IMR-90 (cell line): ENCODE measurements around the gene PRKAG2. TPM values are rescaled to one million over a fixed set of nuclear protein-coding genes. Genes with fewer than 3 reads are reported as not detected.

ENCODE experiments used
- ATAC-seq: fragments of 200-7000 bp; cut with Tn5 transposase; 2 replicates; pipeline ENCODE4 v1.9.1; 2020; ENCODE audit warnings: low read depth, mild to moderate bottlenecking, moderate library complexity
- BruUV-seq: library from RNA; stranded (reverse); fragments of 400-500 nt; replicated peaks from 2 replicates; lab custom pipeline; 2021; lab: Mats Ljungman, UMichigan
- CTCF ChIA-PET: fragments of 300-600 bp; formaldehyde crosslinking; extraction: SDS; loops from one replicate; lab custom pipeline; 2021; ENCODE audit warnings: antibody characterized with exemption; lab: Yijun Ruan, JAX
- POLR2A ChIA-PET: fragments of 300-600 bp; sonication (Branson Sonifier 250); formaldehyde crosslinking; loops from one replicate; lab custom pipeline; 2022; ENCODE audit warnings: antibody characterized with exemption; ENCODE audit not compliant: unreplicated experiment; lab: Charles Lee
- DNase-seq: peaks from one replicate; pipeline ENCODE4 v3.0.0; 2013
- H2AFZ ChIP-seq: replicated peaks from 2 replicates; pipeline ENCODE3; 2013; ENCODE audit warnings: low read length, mild to moderate bottlenecking; ENCODE audit not compliant: poor library complexity
- H2AK5ac ChIP-seq: 2 replicates; pipeline ENCODE4 v1.6.1; 2013; ENCODE audit warnings: low read depth, low read length, inconsistent platforms
- H2AK9ac ChIP-seq: replicated peaks from 2 replicates; pipeline ENCODE3; 2013; ENCODE audit warnings: mild to moderate bottlenecking, low read depth, low read length, moderate library complexity; ENCODE audit not compliant: poor library complexity
- H2BK120ac ChIP-seq: 2 replicates; pipeline ENCODE4 v1.6.1; 2013; ENCODE audit warnings: low read depth, low read length, inconsistent platforms
- H2BK15ac ChIP-seq: 3 replicates; pipeline ENCODE4 v1.6.1; 2013; ENCODE audit warnings: low read depth, low read length, inconsistent platforms
- H2BK20ac ChIP-seq: 2 replicates; pipeline ENCODE4 v1.6.1; 2013; ENCODE audit warnings: low read depth, mild to moderate bottlenecking, inconsistent platforms, low read length, moderate library complexity
- H2BK5ac ChIP-seq: 2 replicates; pipeline ENCODE4 v1.6.1; 2013; ENCODE audit warnings: mild to moderate bottlenecking, low read depth, low read length, inconsistent platforms; ENCODE audit not compliant: poor library complexity, severe bottlenecking
- H3K14ac ChIP-seq: replicated peaks from 2 replicates; pipeline ENCODE4 v1.6.1; 2013; ENCODE audit warnings: low read depth, low read length, inconsistent platforms
- H3K18ac ChIP-seq: 2 replicates; pipeline ENCODE4 v1.6.1; 2013; ENCODE audit warnings: low read depth, low read length, control low read depth
- H3K23ac ChIP-seq: 2 replicates; pipeline ENCODE4 v1.6.1; 2013; ENCODE audit warnings: low read depth, low read length, inconsistent platforms
- H3K27ac ChIP-seq: 2 replicates; pipeline ENCODE4 v1.5.1; 2013; ENCODE audit warnings: mild to moderate bottlenecking, control low read depth, low read length; ENCODE audit not compliant: insufficient read depth
- H3K27me3 ChIP-seq: 2 replicates; pipeline ENCODE4 v1.6.1; 2013; ENCODE audit warnings: low read length; ENCODE audit not compliant: control insufficient read depth, insufficient read depth
- H3K36me3 ChIP-seq: 2 replicates; pipeline ENCODE4 v1.6.1; 2013; ENCODE audit warnings: low read length, mixed read lengths; ENCODE audit not compliant: control insufficient read depth, insufficient read depth
- H3K4ac ChIP-seq: 2 replicates; pipeline ENCODE4 v1.6.1; 2013; ENCODE audit warnings: low read depth, low read length, inconsistent platforms
- H3K4me1 ChIP-seq: 2 replicates; pipeline ENCODE4 v1.6.1; 2013; ENCODE audit warnings: low read length, mixed read lengths; ENCODE audit not compliant: control insufficient read depth, insufficient read depth
- H3K4me2 ChIP-seq: 2 replicates; pipeline ENCODE4 v1.6.1; 2013; ENCODE audit warnings: low read depth, mild to moderate bottlenecking, control low read depth, low read length, moderate library complexity
- H3K4me3 ChIP-seq: 2 replicates; pipeline ENCODE4 v1.5.1; 2013; ENCODE audit warnings: low read depth, mild to moderate bottlenecking, control low read depth, low read length, moderate library complexity; ENCODE audit not compliant: insufficient read depth
- H3K56ac ChIP-seq: 2 replicates; pipeline ENCODE4 v1.6.1; 2013; ENCODE audit warnings: low read length, inconsistent platforms; ENCODE audit not compliant: insufficient read depth; ENCODE audit errors: extremely low read depth
- H3K79me1 ChIP-seq, 2 experiments: 2 replicates each; pipeline ENCODE4 v1.6.1; 2013; ENCODE audit warnings: low read length in 2 of 2, inconsistent platforms in 1 of 2, low read depth in 1 of 2
- H3K9ac ChIP-seq: 2 replicates; pipeline ENCODE4 v1.6.1; 2013; ENCODE audit warnings: low read depth, low read length, control low read depth
- H3K9me1 ChIP-seq: 2 replicates; pipeline ENCODE4 v1.6.1; 2013; ENCODE audit warnings: low read length, inconsistent platforms; ENCODE audit not compliant: insufficient read depth
- H3K9me3 ChIP-seq: 2 replicates; pipeline ENCODE4 v1.6.1; 2013; ENCODE audit warnings: low read length; ENCODE audit not compliant: control insufficient read depth, insufficient read depth
- H4K20me1 ChIP-seq: 2 replicates; pipeline ENCODE4 v1.6.1; 2013; ENCODE audit warnings: low read length, inconsistent platforms; ENCODE audit not compliant: insufficient read depth
- H4K5ac ChIP-seq: 2 replicates; pipeline ENCODE4 v1.6.1; 2013; ENCODE audit warnings: mild to moderate bottlenecking, low read depth, low read length, control low read depth
- H4K8ac ChIP-seq, 2 experiments: 2 replicates each; pipeline ENCODE4 v1.6.1; 2013; ENCODE audit warnings: low read depth in 2 of 2, low read length in 2 of 2, control low read depth in 1 of 2, inconsistent platforms in 1 of 2
- H4K91ac ChIP-seq: 2 replicates; pipeline ENCODE4 v1.6.1; 2013; ENCODE audit warnings: low read depth, low read length, inconsistent platforms; ENCODE audit not compliant: insufficient read depth
- CEBPB ChIP-seq: IDR thresholded peaks from 2 replicates; pipeline ENCODE4 v1.6.1; 2012; ENCODE audit warnings: low read depth, low read length, improper control_type of control experiment
- CHD1 ChIP-seq: IDR thresholded peaks from 2 replicates; pipeline ENCODE4 v1.6.1; 2012; ENCODE audit warnings: low read depth, low read length, improper control_type of control experiment
- CTCF ChIP-seq: conservative IDR thresholded peaks from 2 replicates; pipeline ENCODE4 v1.5.1; 2012; ENCODE audit warnings: mild to moderate bottlenecking, low read depth, low read length, improper control_type of control experiment
- ELK1 ChIP-seq: fragments of 150-350 bp; IDR thresholded peaks from 2 replicates; pipeline ENCODE4 v1.6.1; 2016; ENCODE audit warnings: low read depth, mild to moderate bottlenecking, low read length, moderate library complexity, borderline replicate concordance
- FOS ChIP-seq: fragments of 150-350 bp; IDR thresholded peaks from 2 replicates; pipeline ENCODE4 v1.6.1; 2016; ENCODE audit warnings: low read depth, low read length
- MAFK ChIP-seq: IDR thresholded peaks from 2 replicates; pipeline ENCODE4 v1.6.1; 2012; ENCODE audit warnings: low read depth, low read length, improper control_type of control experiment
- MAZ ChIP-seq: IDR thresholded peaks from 2 replicates; pipeline ENCODE4 v1.6.1; 2012; ENCODE audit warnings: low read depth, mild to moderate bottlenecking, low read length, improper control_type of control experiment, moderate library complexity, borderline replicate concordance
- SMC3 ChIP-seq: fragments of 150-350 bp; IDR thresholded peaks from 2 replicates; pipeline ENCODE4 v1.6.1; 2016; ENCODE audit warnings: low read depth, mild to moderate bottlenecking, antibody characterized with exemption, low read length, moderate library complexity
- USF2 ChIP-seq: fragments of 150-350 bp; IDR thresholded peaks from 2 replicates; pipeline ENCODE4 v1.6.1; 2017; ENCODE audit warnings: mild to moderate bottlenecking, antibody characterized with exemption, low read length, low read depth
- WGBS, 2 experiments: methylation state at CpG; one replicate each; pipeline versions ENCODE4 v1.1.5 to v1.1.7; 2013; ENCODE audit warnings: missing lambda C conversion rate in 2 of 2; ENCODE audit not compliant: insufficient read length in 1 of 2; ENCODE audit errors: extremely low coverage in 2 of 2; 5-methylcytosine and 5-hydroxymethylcytosine counted together
- dilution Hi-C: fragments of 300-500 bp; cut with HindIII; formaldehyde crosslinking; loops from one replicate; pipeline ENCODE4 v1.14.3; 2018; ENCODE audit warnings: low sequenced_read_pairs; ENCODE audit not compliant: unreplicated experiment
- in situ Hi-C: fragments of 300-500 bp; cut with MboI; formaldehyde crosslinking; loops from 3 replicates; pipeline ENCODE4 v1.14.3; 2019; ENCODE audit warnings: low sequenced_read_pairs, inconsistent platforms, mixed read lengths
- intact Hi-C: fragments of 100-400 bp; cut with micrococcal nuclease; formaldehyde crosslinking; loops from 2 replicates; pipeline ENCODE4 v1.10.0; 2022
- polyA plus RNA-seq, 3 experiments: library from polyadenylated mRNA; depleted of rRNA; stranded (reverse); fragments of >200 nt; gene quantifications; 2 replicates each; pipeline ENCODE4 v1.2.3, GENCODE V29; 2012; ENCODE audit warnings: low replicate concordance in 1 of 3
- total RNA-seq: library from RNA; depleted of rRNA; stranded (reverse); fragments of >200 nt; gene quantifications from 2 replicates; pipeline ENCODE4 v1.2.3, GENCODE V29; 2012

PRKAG2 gene
- total and polyA plus RNA-seq, 2 of the 4 experiments (the other 2 are of a cell fraction), result 15.4 to 21.6 TPM

- DNase-seq (no peak), ATAC-seq (no peak)
- 0 out of 2 replicates have a peak overlapping the region, but pooled peaks have one; percentile 31 for H4K91ac ChIP-seq
- H3K18ac ChIP-seq, result no peak overlapping the region
- peak overlapping the region; percentile 47 for H3K4me2 ChIP-seq
- H2BK120ac ChIP-seq, result peak overlapping the region; percentile 22; the same call in 1 of the 2 replicates
- 80% methylated on average over 2 of the region's 7 CpGs; no CpG with 5 or more reads in 1 of the 2 experiments for WGBS, 2 experiments
- 0 out of 2 replicates have a peak overlapping the region, but pooled peaks have one; percentile 91 for H2AK5ac ChIP-seq
- peaks cover 2% of the 10 kb centered on the region; the same call in 1 of the 2 replicates for H3K4me1 ChIP-seq
- no peak overlapping the region for H4K8ac ChIP-seq
- peak overlapping the region; percentile 86 for H3K14ac ChIP-seq
- no peak overlapping the region; the same call in 1 of the 2 replicates for H2BK20ac ChIP-seq
- peak overlapping the region; percentile 80 for H2AFZ ChIP-seq
- H3K9me1 ChIP-seq, result peaks cover 9% of the 10 kb centered on the region
- peak overlapping the region; percentile 90 for H2BK5ac ChIP-seq
- peak overlapping the region; percentile 76 for H2AK9ac ChIP-seq
- CTCF ChIA-PET, result interaction anchor here (0.6 kb wide), 1 partner anchor 30 kb away, joined by 3 read pairs; no protein-coding TSS in a partner anchor
- in situ Hi-C loops (no loop called here), intact Hi-C loops (loop anchor here (2.0 kb wide), 3 partner anchors 57 to 241 kb away; no protein-coding TSS in a partner anchor), dilution Hi-C loops (no loop called here)
- no peak overlapping the region for H2BK15ac ChIP-seq
- no peaks in the 10 kb centered on the region for H3K9me3 ChIP-seq
- peak overlapping the region; percentile 85 for H3K4ac ChIP-seq
- peak overlapping the region; percentile 98 for H3K23ac ChIP-seq
- H3K27me3 ChIP-seq, result no peaks in the 10 kb centered on the region
- H3K9ac ChIP-seq, result peak overlapping the region; percentile 86
- BruUV-seq, result no TSS peak
- peaks cover 3 to 46% of the 10 kb centered on the region in 2 experiments; a peak in 2 of 4 replicates for H3K79me1 ChIP-seq
- H3K4me3 ChIP-seq, result peak overlapping the region; percentile 74
- H3K27ac ChIP-seq, result peak overlapping the region; percentile 76
- peaks cover 62% of the 10 kb centered on the region for H4K20me1 ChIP-seq
- H4K5ac ChIP-seq, result no peak overlapping the region
- no peaks in the 10 kb centered on the region for H3K36me3 ChIP-seq
- POLR2A ChIA-PET, result interaction anchor here (0.6 kb wide), 1 partner anchor 47 kb away, joined by 6 read pairs; no protein-coding TSS in a partner anchor
- TF ChIP-seq USF2, result no peak
- TF ChIP-seq SMC3, result no peak
- TF ChIP-seq MAFK, result no peak
- TF ChIP-seq CEBPB, result no peak
- TF ChIP-seq ELK1, result no peak
- no peak for TF ChIP-seq CTCF
- TF ChIP-seq CHD1, result no peak
- no peak for TF ChIP-seq FOS
- TF ChIP-seq MAZ, result no peak
- H3K56ac ChIP-seq, result no peak overlapping the region; the same call in 1 of the 2 replicates
Measured at GRCh38 chr7:151517601-151518104, 359.3 kb downstream of the PRKAG2 start.
